ENCODE measurements around the gene ROS1. TPM values are rescaled to one million over a fixed set of nuclear protein-coding genes. Genes with fewer than 3 reads are reported as not detected.

ROS1 gene
- total RNA-seq, 2 experiments from 2014 or later: not detected

DNA sequence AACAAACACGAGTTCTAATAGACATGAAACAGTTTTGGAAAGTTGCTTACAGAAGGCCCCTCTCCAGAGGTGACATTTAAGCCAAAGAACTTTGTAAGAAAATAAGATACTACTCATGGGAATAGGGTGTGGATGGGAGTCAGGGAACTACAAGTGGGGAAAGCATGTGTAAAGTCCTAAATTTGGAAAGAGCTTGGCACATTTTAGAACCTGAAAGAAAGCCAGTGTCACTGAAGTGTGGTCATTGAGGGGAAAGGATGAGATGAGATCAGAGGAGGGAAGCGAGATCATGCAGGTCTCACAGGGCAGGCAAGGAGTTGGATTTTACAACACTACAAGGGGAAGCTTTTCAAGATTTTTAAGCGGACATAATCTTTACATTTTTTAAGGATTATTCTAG, 122.4 kb downstream of the ROS1 start:
- intact Hi-C loops (cut with DNase I, micrococcal nuclease): no loop called here
- H3K27ac ChIP-seq (ENCODE audit: low read depth in 1 of 2, low read length in 2 of 2): no peak overlapping the region
- ChIA-PET CTCF (no interaction called here), POLR2A (no interaction called here)
- Mint-ChIP-seq H3K4me1 (ENCODE audit: low read depth) (no peaks in the 10 kb centered on the region), H3K9me3 (no peaks in the 10 kb centered on the region), H3K27ac (no peak overlapping the region), H3K27me3 (peaks cover 10% of the 10 kb centered on the region), H3K4me3 (no peak overlapping the region), H3K36me3 (ENCODE audit: low read depth) (no peaks in the 10 kb centered on the region)
- no peaks in the 10 kb centered on the region for H3K36me3 ChIP-seq (ENCODE audit: insufficient read depth, low read length)
- ATAC-seq (ENCODE audit: poor library complexity): no peak
- H3K4me3 ChIP-seq (ENCODE audit: low read length): no peak overlapping the region
- TF ChIP-seq, protein P1, sequence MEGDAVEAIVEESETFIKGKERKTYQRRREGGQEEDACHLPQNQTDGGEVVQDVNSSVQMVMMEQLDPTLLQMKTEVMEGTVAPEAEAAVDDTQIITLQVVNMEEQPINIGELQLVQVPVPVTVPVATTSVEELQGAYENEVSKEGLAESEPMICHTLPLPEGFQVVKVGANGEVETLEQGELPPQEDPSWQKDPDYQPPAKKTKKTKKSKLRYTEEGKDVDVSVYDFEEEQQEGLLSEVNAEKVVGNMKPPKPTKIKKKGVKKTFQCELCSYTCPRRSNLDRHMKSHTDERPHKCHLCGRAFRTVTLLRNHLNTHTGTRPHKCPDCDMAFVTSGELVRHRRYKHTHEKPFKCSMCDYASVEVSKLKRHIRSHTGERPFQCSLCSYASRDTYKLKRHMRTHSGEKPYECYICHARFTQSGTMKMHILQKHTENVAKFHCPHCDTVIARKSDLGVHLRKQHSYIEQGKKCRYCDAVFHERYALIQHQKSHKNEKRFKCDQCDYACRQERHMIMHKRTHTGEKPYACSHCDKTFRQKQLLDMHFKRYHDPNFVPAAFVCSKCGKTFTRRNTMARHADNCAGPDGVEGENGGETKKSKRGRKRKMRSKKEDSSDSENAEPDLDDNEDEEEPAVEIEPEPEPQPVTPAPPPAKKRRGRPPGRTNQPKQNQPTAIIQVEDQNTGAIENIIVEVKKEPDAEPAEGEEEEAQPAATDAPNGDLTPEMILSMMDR (IDR thresholded peaks at IDR 0.05): no peak
- peaks cover 0 to 3% of the 10 kb centered on the region in 2 experiments for H3K27me3 ChIP-seq (ENCODE audit: control insufficient read depth in 1 of 2, insufficient read depth in 2 of 2, low read length in 2 of 2)
- no peak for DNase-seq
- H3K4me1 ChIP-seq (ENCODE audit: insufficient read depth, low read length): no peaks in the 10 kb centered on the region
- H3K9me3 ChIP-seq (ENCODE audit: control insufficient read depth in 1 of 2, insufficient read depth in 1 of 2, low read length in 2 of 2): no peaks in the 10 kb centered on the region

DNA sequence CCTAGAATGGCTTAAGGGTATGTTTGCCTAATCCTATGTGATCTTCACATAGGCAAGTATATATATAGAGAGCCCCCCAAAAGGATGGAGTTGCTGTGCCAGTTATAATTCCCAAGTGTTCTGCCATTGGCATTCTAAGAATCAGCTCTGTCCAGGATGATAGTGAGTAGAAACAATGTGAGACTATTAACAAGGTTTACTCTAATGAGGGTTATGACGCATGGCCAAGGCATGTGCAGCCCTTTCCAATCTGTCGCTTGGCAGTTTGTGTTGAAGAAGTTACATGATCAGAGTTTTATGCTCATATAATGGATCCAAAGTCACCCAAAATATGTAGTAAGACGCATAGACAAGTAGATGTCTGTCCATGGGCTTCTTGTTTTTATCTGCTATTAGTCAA, 126.8 kb downstream of the ROS1 start:
- POLR2A ChIA-PET: no interaction called here
- Mint-ChIP-seq H3K4me3 (no peak overlapping the region), H3K4me1 (ENCODE audit: low read depth) (no peaks in the 10 kb centered on the region), H3K27me3 (peaks cover 18% of the 10 kb centered on the region), H3K27ac (no peak overlapping the region), H3K9me3 (no peaks in the 10 kb centered on the region), H3K36me3 (ENCODE audit: low read depth) (no peaks in the 10 kb centered on the region)
- H3K36me3 ChIP-seq (ENCODE audit: insufficient read depth, low read length): no peaks in the 10 kb centered on the region
- intact Hi-C loops (cut with DNase I, micrococcal nuclease): no loop called here
- H3K4me3 ChIP-seq (ENCODE audit: low read length): no peak overlapping the region
- CTCF ChIA-PET: no interaction called here
- H3K27me3 ChIP-seq (ENCODE audit: control insufficient read depth in 1 of 2, insufficient read depth in 2 of 2, low read length in 2 of 2): peaks cover 0 to 3% of the 10 kb centered on the region in 2 experiments
- ATAC-seq (ENCODE audit: poor library complexity) (no peak), DNase-seq (no peak)
- no peaks in the 10 kb centered on the region for H3K4me1 ChIP-seq (ENCODE audit: insufficient read depth, low read length)
- H3K9me3 ChIP-seq (ENCODE audit: control insufficient read depth in 1 of 2, insufficient read depth in 1 of 2, low read length in 2 of 2): no peaks in the 10 kb centered on the region
- H3K27ac ChIP-seq (ENCODE audit: low read depth in 1 of 2, low read length in 2 of 2): no peak overlapping the region
- TF ChIP-seq, protein P1 (IDR thresholded peaks at IDR 0.05): no peak

DNA sequence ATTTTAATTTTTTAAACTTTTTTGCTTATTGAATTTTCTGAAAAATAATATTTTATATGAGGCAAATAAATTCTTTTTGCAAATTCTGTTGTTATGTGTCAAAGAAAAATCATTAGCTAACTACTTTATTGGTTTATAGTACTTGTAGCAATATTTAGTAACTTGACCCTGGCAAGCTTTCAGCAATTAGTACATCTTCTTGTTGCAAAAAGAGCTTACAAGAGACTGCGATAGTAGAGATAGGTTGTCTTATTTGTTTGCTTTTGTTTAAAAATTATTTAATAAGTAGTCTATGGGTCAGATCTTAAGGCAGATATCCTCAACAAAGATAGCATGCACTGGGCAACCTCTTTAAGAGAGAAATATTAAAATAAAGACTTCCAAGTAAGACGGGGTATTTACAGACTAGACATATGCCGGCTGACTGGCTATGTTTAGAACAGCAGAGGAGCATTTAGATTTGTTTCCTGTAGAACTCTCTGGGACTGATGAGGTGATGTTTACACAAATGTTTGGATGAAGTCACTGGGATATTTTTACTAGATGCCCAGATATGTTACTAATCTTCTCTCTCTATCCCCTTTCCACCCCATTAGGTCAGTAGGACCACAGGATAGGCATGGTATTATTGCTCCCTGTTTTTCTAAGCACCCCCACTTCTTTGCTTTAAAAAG, 135.4 kb downstream of the ROS1 start:
- no peaks in the 10 kb centered on the region for H3K4me1 Mint-ChIP-seq (ENCODE audit: low read depth)
- no peak overlapping the region for H3K4me3 Mint-ChIP-seq
- Histone ChIP-seq H3K27ac (ENCODE audit: low read depth in 1 of 2, low read length in 2 of 2) (no peak overlapping the region), H3K36me3 (ENCODE audit: insufficient read depth, low read length) (no peaks in the 10 kb centered on the region), H3K27me3 (ENCODE audit: control insufficient read depth in 1 of 2, insufficient read depth in 2 of 2, low read length in 2 of 2) (no peaks in the 10 kb centered on the region), H3K4me1 (ENCODE audit: insufficient read depth, low read length) (no peaks in the 10 kb centered on the region), H3K4me3 (ENCODE audit: low read length) (no peak overlapping the region), H3K9me3 (ENCODE audit: control insufficient read depth in 1 of 2, insufficient read depth in 1 of 2, low read length in 2 of 2) (peaks cover 0 to 3% of the 10 kb centered on the region in 2 experiments)
- H3K27ac Mint-ChIP-seq: no peak overlapping the region
- ATAC-seq (ENCODE audit: poor library complexity) (no peak), DNase-seq (no peak)
- ChIA-PET POLR2A (no interaction called here), CTCF (no interaction called here)
- H3K9me3 Mint-ChIP-seq: no peaks in the 10 kb centered on the region
- intact Hi-C loops (cut with DNase I, micrococcal nuclease): no loop called here
- H3K36me3 Mint-ChIP-seq (ENCODE audit: low read depth): no peaks in the 10 kb centered on the region
- TF ChIP-seq, protein P1 (IDR thresholded peaks at IDR 0.05): no peak
- peaks cover 37% of the 10 kb centered on the region for H3K27me3 Mint-ChIP-seq
